ENCODE data around the gene PLEKHA4.
A peak's percentile ranks its signal among the peaks of the same experiment; 100 is the strongest.
"Not testable (repeated sequence)": the region's sequence is repeated elsewhere in the genome, so short reads cannot be mapped to it uniquely, and the experiment has no call there.

PLEKHA4 gene

GRCh38 chr19:48796298-48797083 is 71.9 kb downstream of the PLEKHA4 start:
- no peak for DNase-seq

DNA sequence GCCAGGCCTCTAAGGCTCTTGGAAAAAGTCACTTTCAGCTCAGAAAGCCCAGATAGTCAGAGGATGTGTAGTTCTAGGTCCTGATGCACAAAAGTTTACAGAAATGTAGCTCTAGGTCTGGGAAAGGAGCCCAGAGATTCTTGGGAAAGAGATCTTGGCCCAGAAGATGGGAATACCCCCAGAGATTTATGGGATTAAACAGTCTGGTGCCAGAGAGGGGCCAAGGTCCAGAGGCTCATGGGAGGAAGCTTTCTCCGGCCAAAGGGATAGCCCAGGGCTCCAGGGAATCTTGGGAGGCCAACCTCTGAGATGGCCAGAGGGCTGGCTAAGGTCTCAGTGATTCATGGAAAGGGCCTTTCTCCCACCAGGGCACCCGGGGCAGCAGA is 72.7 kb downstream of the PLEKHA4 start:
- no peak for DNase-seq

- peak; percentile 82 for DNase-seq
Observed at GRCh38 chr19:48795055-48795684, 73.2 kb downstream of the PLEKHA4 start.

- DNase-seq: no peak
Observed at GRCh38 chr19:48794291-48794690, 74.1 kb downstream of the PLEKHA4 start.

DNA sequence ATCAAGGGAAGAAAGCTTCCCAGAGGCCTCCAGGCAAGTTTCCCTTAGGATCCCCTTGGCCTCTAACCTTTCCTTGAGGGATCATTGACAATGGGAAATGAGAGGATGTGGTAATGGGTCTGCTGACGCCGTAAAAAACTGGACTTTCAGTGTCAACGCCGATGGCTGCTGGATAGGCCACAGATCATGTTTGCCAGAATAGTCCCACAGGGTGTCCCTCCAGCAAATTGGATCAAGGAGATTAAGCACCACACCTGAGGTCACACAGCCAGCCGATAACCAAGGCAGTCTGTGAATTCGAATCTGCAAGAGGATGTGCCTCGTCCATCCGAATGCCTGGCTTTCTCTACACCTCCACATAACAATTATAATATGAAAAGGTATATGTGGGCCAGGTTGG is 75.1 kb downstream of the PLEKHA4 start:
- no peak for DNase-seq

GRCh38 chr19:48787331-48787730 is 81.1 kb downstream of the PLEKHA4 start:
- not testable (repeated sequence) for DNase-seq

Measured in NCI-H2107 (cell line).